ENCODE measurements around the gene CLEC5A.
A peak's percentile ranks its signal among the peaks of the same experiment; 100 is the strongest.

Gene CLEC5A

GRCh38 chr7:141975806-141976523, 29.2 kb upstream of the CLEC5A start:
- no peak overlapping the region for H3K4me3 ChIP-seq (ENCODE audit: low read length)
- H3K27ac ChIP-seq (ENCODE audit: low read depth, low read length): no peak overlapping the region

DNA sequence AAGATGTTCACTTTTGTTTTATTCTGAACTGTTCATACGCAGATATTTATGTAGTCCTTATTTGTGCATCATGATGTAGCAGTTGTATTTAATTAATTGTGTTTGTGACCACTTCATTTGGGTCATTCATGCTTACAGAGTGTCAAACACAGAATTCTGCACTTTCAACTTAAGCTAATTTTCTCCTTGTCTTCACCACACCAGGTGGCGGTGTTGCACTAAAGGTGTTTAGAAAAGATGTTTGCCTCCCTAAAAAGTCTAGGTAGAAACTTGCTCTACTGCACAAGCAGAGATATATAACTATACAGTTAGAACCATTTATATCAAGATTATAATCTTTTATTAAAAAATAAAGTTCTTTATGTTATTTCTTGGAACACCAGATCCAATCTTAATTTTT, 28.1 kb upstream of the CLEC5A start:
- H3K4ac ChIP-seq (ENCODE audit: low read depth, low read length): no peak overlapping the region
- no peak overlapping the region for H2AK5ac ChIP-seq (ENCODE audit: low read length)
- H3K4me3 ChIP-seq (ENCODE audit: low read length): no peak overlapping the region
- no peaks in the 10 kb centered on the region for H3K27me3 ChIP-seq (ENCODE audit: insufficient read depth, low read length, poor library complexity)
- no peaks in the 10 kb centered on the region for H3K36me3 ChIP-seq (ENCODE audit: control insufficient read depth, insufficient read depth, low read length)
- H3K18ac ChIP-seq (ENCODE audit: low read length): no peak overlapping the region
- no peaks in the 10 kb centered on the region for H3K79me2 ChIP-seq (ENCODE audit: control insufficient read depth, insufficient read depth, low read length)
- H3K23ac ChIP-seq (ENCODE audit: low read length): no peak overlapping the region
- peak; percentile 47 for DNase-seq
- no peak overlapping the region for H4K8ac ChIP-seq (ENCODE audit: low read depth, low read length)
- no peaks in the 10 kb centered on the region for H3K4me1 ChIP-seq (ENCODE audit: control insufficient read depth, low read depth, low read length)
- no peak overlapping the region for H3K56ac ChIP-seq (ENCODE audit: low read length)
- H3K4me2 ChIP-seq (ENCODE audit: low read length): no peak overlapping the region
- H3K9ac ChIP-seq (ENCODE audit: low read length): no peak overlapping the region
- H3K79me1 ChIP-seq (ENCODE audit: low read length): no peaks in the 10 kb centered on the region
- H2BK5ac ChIP-seq (ENCODE audit: low read length): no peak overlapping the region
- H4K5ac ChIP-seq (ENCODE audit: low read length): no peak overlapping the region
- no peak overlapping the region for H2BK120ac ChIP-seq (ENCODE audit: low read depth, low read length)
- no CpG with 5 or more reads among the region's 2 CpGs for WGBS (ENCODE audit: extremely low coverage, insufficient coverage, low lambda C conversion rate)
- H2BK15ac ChIP-seq (replicated peaks; ENCODE audit: low read depth): no peak overlapping the region
- H3K27ac ChIP-seq (ENCODE audit: low read depth, low read length): no peak overlapping the region

More at GRCh38 chr7:141975806-141976523, 29.2 kb upstream of the CLEC5A start:
- H3K4me1 ChIP-seq (ENCODE audit: control insufficient read depth, low read depth, low read length): no peaks in the 10 kb centered on the region
- H4K5ac ChIP-seq (ENCODE audit: low read length): no peak overlapping the region
- H4K8ac ChIP-seq (ENCODE audit: low read depth, low read length): no peak overlapping the region
- H3K36me3 ChIP-seq (ENCODE audit: control insufficient read depth, insufficient read depth, low read length): no peaks in the 10 kb centered on the region
- H2BK15ac ChIP-seq (replicated peaks; ENCODE audit: low read depth): no peak overlapping the region
- no CpG with 5 or more reads among the region's 21 CpGs for WGBS (ENCODE audit: extremely low coverage, insufficient coverage, low lambda C conversion rate)
- no peaks in the 10 kb centered on the region for H3K79me1 ChIP-seq (ENCODE audit: low read length)
- no peak overlapping the region for H3K23ac ChIP-seq (ENCODE audit: low read length)
- H3K18ac ChIP-seq (ENCODE audit: low read length): no peak overlapping the region
- H3K79me2 ChIP-seq (ENCODE audit: control insufficient read depth, insufficient read depth, low read length): no peaks in the 10 kb centered on the region
- peak; percentile 86 for DNase-seq
- no peak overlapping the region for H2BK5ac ChIP-seq (ENCODE audit: low read length)
- H3K4me2 ChIP-seq (ENCODE audit: low read length): peak overlapping the region; percentile 10
- peak overlapping the region; percentile 2 for H3K9ac ChIP-seq (ENCODE audit: low read length)
- H2BK120ac ChIP-seq (ENCODE audit: low read depth, low read length): no peak overlapping the region
- peak overlapping the region; percentile 37 for H3K4ac ChIP-seq (ENCODE audit: low read depth, low read length)
- H3K56ac ChIP-seq (ENCODE audit: low read length): peak overlapping the region; percentile 74
- H3K27me3 ChIP-seq (ENCODE audit: insufficient read depth, low read length, poor library complexity): no peaks in the 10 kb centered on the region
- H2AK5ac ChIP-seq (ENCODE audit: low read length): no peak overlapping the region

DNA sequence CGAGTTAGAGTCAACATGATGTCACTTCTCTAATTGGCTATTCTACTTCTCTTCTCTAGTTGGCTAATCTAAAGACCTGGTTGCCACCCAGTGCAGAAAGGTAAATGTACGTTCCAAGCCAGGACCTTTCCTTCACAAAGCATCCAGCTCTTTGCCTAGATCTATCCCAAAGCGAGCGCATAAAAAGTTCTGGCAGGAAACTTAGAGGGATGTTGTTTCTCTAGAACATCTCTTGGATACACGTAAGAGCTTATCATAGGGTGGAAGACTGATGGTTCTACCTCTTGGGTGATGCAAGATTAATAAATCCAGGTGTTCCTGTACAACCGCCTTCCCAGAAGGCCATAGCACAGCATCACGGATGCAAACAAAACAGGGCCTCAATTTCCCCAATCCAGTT, 26.9 kb upstream of the CLEC5A start, which contains the start of gene TAS2R38:
TSS of gene TAS2R38 (minus strand) at position 101 of the 400 bp plus-strand sequence. CDS start at position 17, 84 bp downstream.
- H3K36me3 ChIP-seq (ENCODE audit: control insufficient read depth, insufficient read depth, low read length): no peaks in the 10 kb centered on the region
- no peak within 1 kb of the TSS for H3K18ac ChIP-seq (ENCODE audit: low read length)
- no peak within 1 kb of the TSS for H2BK15ac ChIP-seq (replicated peaks; ENCODE audit: low read depth)
- H3K4me2 ChIP-seq (ENCODE audit: low read length): no peak within 1 kb of the TSS
- DNase-seq: no peak
- H4K5ac ChIP-seq (ENCODE audit: low read length): no peak within 1 kb of the TSS
- no peak within 1 kb of the TSS for H3K9ac ChIP-seq (ENCODE audit: low read length)
- no peak within 1 kb of the TSS for H3K56ac ChIP-seq (ENCODE audit: low read length)
- no CpG with 5 or more reads among the region's 7 CpGs for WGBS (ENCODE audit: extremely low coverage, insufficient coverage, low lambda C conversion rate)
- H3K4me3 ChIP-seq (ENCODE audit: low read length): no peak within 1 kb of the TSS
- no peak within 1 kb of the TSS for H2BK5ac ChIP-seq (ENCODE audit: low read length)
- no peaks in the 10 kb centered on the region for H3K27me3 ChIP-seq (ENCODE audit: insufficient read depth, low read length, poor library complexity)
- no peak within 1 kb of the TSS for H4K8ac ChIP-seq (ENCODE audit: low read depth, low read length)
- no peak within 1 kb of the TSS for H3K4ac ChIP-seq (ENCODE audit: low read depth, low read length)
- no peaks in the 10 kb centered on the region for H3K79me2 ChIP-seq (ENCODE audit: control insufficient read depth, insufficient read depth, low read length)
- no peak within 1 kb of the TSS for H3K27ac ChIP-seq (ENCODE audit: low read depth, low read length)
- no peak within 1 kb of the TSS for H3K23ac ChIP-seq (ENCODE audit: low read length)
- H2BK120ac ChIP-seq (ENCODE audit: low read depth, low read length): no peak within 1 kb of the TSS
- no peaks in the 10 kb centered on the region for H3K4me1 ChIP-seq (ENCODE audit: control insufficient read depth, low read depth, low read length)
- H3K79me1 ChIP-seq (ENCODE audit: low read length): no peaks in the 10 kb centered on the region
- no peak within 1 kb of the TSS for H2AK5ac ChIP-seq (ENCODE audit: low read length)

DNA sequence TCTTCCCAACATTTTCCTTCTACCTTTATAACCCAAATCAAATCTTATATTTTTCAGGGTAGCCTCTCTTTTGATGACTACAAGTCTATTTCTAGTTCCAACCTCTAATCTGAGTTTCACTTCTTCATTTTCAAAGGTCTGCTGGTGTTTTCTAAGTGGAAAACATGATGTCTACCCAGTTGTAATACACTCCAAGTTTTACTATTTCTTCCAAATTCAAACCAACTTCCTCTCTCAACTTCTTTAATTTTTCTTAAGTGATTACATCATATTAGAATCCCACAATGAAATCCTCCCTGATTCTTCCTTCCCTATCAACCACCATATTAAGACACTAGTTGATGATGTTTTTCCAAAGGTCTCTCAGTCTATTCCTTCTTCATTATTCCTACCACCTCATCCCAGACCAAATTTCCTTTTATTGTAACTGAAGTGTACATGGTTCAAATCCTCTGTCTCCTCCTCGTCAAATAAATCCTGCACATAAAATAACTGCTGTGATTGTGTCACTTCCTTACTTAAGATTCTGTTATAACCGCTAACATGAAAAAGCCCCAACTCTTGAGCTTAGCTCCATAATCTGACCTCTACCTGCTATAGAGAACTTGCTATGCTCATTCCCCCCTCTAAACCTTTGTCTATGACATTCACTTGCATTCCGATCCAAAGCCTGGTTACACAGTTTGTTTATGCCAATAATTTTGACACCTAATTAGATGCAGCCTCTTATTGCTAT, 14.1 kb upstream of the CLEC5A start:
- no peak overlapping the region for H3K56ac ChIP-seq (ENCODE audit: low read length)
- H2BK5ac ChIP-seq (ENCODE audit: low read length): no peak overlapping the region
- H3K9ac ChIP-seq (ENCODE audit: low read length): no peak overlapping the region
- no peak overlapping the region for H2AK5ac ChIP-seq (ENCODE audit: low read length)
- no peaks in the 10 kb centered on the region for H3K27me3 ChIP-seq (ENCODE audit: insufficient read depth, low read length, poor library complexity)
- no peak overlapping the region for H3K23ac ChIP-seq (ENCODE audit: low read length)
- H3K4me1 ChIP-seq (ENCODE audit: control insufficient read depth, low read depth, low read length): no peaks in the 10 kb centered on the region
- no peak overlapping the region for H3K4me2 ChIP-seq (ENCODE audit: low read length)
- H4K8ac ChIP-seq (ENCODE audit: low read depth, low read length): no peak overlapping the region
- H3K36me3 ChIP-seq (ENCODE audit: control insufficient read depth, insufficient read depth, low read length): no peaks in the 10 kb centered on the region
- H3K4ac ChIP-seq (ENCODE audit: low read depth, low read length): no peak overlapping the region
- no CpG with 5 or more reads among the region's 3 CpGs for WGBS (ENCODE audit: extremely low coverage, insufficient coverage, low lambda C conversion rate)
- H2BK120ac ChIP-seq (ENCODE audit: low read depth, low read length): no peak overlapping the region
- H3K18ac ChIP-seq (ENCODE audit: low read length): no peak overlapping the region
- H3K79me1 ChIP-seq (ENCODE audit: low read length): no peaks in the 10 kb centered on the region
- no peaks in the 10 kb centered on the region for H3K79me2 ChIP-seq (ENCODE audit: control insufficient read depth, insufficient read depth, low read length)
- no peak overlapping the region for H3K4me3 ChIP-seq (ENCODE audit: low read length)
- no peak overlapping the region for H4K5ac ChIP-seq (ENCODE audit: low read length)
- no peak overlapping the region for H2BK15ac ChIP-seq (replicated peaks; ENCODE audit: low read depth)
- no peak for DNase-seq
- H3K27ac ChIP-seq (ENCODE audit: low read depth, low read length): no peak overlapping the region

GRCh38 chr7:141956084-141956483, 9.3 kb upstream of the CLEC5A start:
- Histone ChIP-seq H3K18ac (ENCODE audit: low read length) (no peak overlapping the region), H3K56ac (ENCODE audit: low read length) (no peak overlapping the region), H2BK5ac (ENCODE audit: low read length) (no peak overlapping the region), H3K36me3 (ENCODE audit: control insufficient read depth, insufficient read depth, low read length) (no peaks in the 10 kb centered on the region), H4K8ac (ENCODE audit: low read depth, low read length) (no peak overlapping the region), H3K9ac (ENCODE audit: low read length) (no peak overlapping the region), H2BK120ac (ENCODE audit: low read depth, low read length) (no peak overlapping the region), H3K4me2 (ENCODE audit: low read length) (no peak overlapping the region), H2BK15ac (replicated peaks; ENCODE audit: low read depth) (no peak overlapping the region), H4K5ac (ENCODE audit: low read length) (no peak overlapping the region), H3K27ac (ENCODE audit: low read depth, low read length) (no peak overlapping the region), H3K27me3 (ENCODE audit: insufficient read depth, low read length, poor library complexity) (no peaks in the 10 kb centered on the region), H2AK5ac (ENCODE audit: low read length) (no peak overlapping the region), H3K79me1 (ENCODE audit: low read length) (no peaks in the 10 kb centered on the region), H3K23ac (ENCODE audit: low read length) (no peak overlapping the region), H3K4me1 (ENCODE audit: control insufficient read depth, low read depth, low read length) (no peaks in the 10 kb centered on the region), H3K79me2 (ENCODE audit: control insufficient read depth, insufficient read depth, low read length) (no peaks in the 10 kb centered on the region), H3K4ac (ENCODE audit: low read depth, low read length) (no peak overlapping the region), H3K4me3 (ENCODE audit: low read length) (no peak overlapping the region)
- DNase-seq: no peak
- no CpG with 5 or more reads among the region's 3 CpGs for WGBS (ENCODE audit: extremely low coverage, insufficient coverage, low lambda C conversion rate)

Data from mesendoderm (in vitro differentiated cells).